GM23338 (cell line): Measurements from ENCODE around the gene ZNF80.

Experiments
- CREB1 ChIP-seq: fragments of 250-450 bp; sonication (Bioruptor Pico); IDR thresholded peaks from 2 replicates; pipeline ENCODE4 v1.5.0; 2020; ENCODE audit warnings: low read depth, mild to moderate bottlenecking, moderate library complexity
- CTCF ChIP-seq, 2 experiments: fragments of 200-600 bp in 1 of 2; sonication (generic) in 1 of 2; conservative IDR thresholded peaks; 2 replicates each; pipeline versions ENCODE4 v1.5.1 to v1.6.1; 2016 to 2017; ENCODE audit warnings: antibody characterized with exemption in 2 of 2, low read depth in 2 of 2, mild to moderate bottlenecking in 2 of 2, moderate library complexity in 1 of 2
- ETS1 ChIP-seq: IDR thresholded peaks from 2 replicates; pipeline ENCODE4 v1.6.1; 2016; ENCODE audit warnings: antibody characterized with exemption
- EZH2 ChIP-seq: fragments of 200-600 bp; sonication (generic); IDR thresholded peaks from one replicate; pipeline ENCODE4 v1.8.0; 2017; ENCODE audit warnings: antibody characterized with exemption, mild to moderate bottlenecking, low read depth; ENCODE audit not compliant: unreplicated experiment
- EZH2phosphoT487 ChIP-seq: fragments of 200-600 bp; sonication (generic); IDR thresholded peaks from one replicate; pipeline ENCODE4 v1.8.1; 2018; ENCODE audit warnings: antibody characterized with exemption; ENCODE audit not compliant: unreplicated experiment
- JUNB ChIP-seq: IDR thresholded peaks from one replicate; pipeline ENCODE4 v1.6.1; 2016; ENCODE audit warnings: antibody characterized with exemption; ENCODE audit not compliant: unreplicated experiment
- NANOG ChIP-seq: IDR thresholded peaks from 2 replicates; pipeline ENCODE4 v1.6.1; 2016; ENCODE audit warnings: antibody characterized with exemption, borderline replicate concordance
- POLR2AphosphoS5 ChIP-seq: IDR thresholded peaks from 2 replicates; pipeline ENCODE4 v1.6.1; 2016; ENCODE audit warnings: antibody characterized with exemption, low read depth
- REST ChIP-seq: IDR thresholded peaks from one replicate; pipeline ENCODE4 v1.6.1; 2018; ENCODE audit warnings: antibody characterized with exemption; ENCODE audit not compliant: unreplicated experiment
- ZNF462 ChIP-seq: fragments of 250-450 bp; sonication (Bioruptor Pico); IDR thresholded peaks from 2 replicates; pipeline ENCODE4 v1.5.0; 2020; ENCODE audit warnings: mild to moderate bottlenecking, moderate library complexity

- TF ChIP-seq CTCF (conservative IDR thresholded peaks at IDR 0.05; ENCODE audit: low read depth in 2 of 2) (no peak), POLR2AphosphoS5 (no peak), EZH2 (no peak), REST (no peak), JUNB (no peak), CREB1 (CRISPR knock-in tag) (no peak), ETS1 (no peak), NANOG (no peak), EZH2phosphoT487 (no peak), ZNF462 (CRISPR knock-in tag) (no peak)
These were observed 32.6 kb upstream of the ZNF80 start for GRCh38 chr3:114270019-114270418.
